GOT3 (cell line): ENCODE data around the gene ADCY10.
"Not testable (repeated sequence)": the region's sequence is repeated elsewhere in the genome, so short reads cannot be mapped to it uniquely, and the experiment has no call there.

Experiments
- DNase-seq: peaks from one replicate; lab custom pipeline; 2025; ENCODE audit warnings: mixed read lengths; lab: John Stamatoyannopoulos, UW

ADCY10 gene

DNA sequence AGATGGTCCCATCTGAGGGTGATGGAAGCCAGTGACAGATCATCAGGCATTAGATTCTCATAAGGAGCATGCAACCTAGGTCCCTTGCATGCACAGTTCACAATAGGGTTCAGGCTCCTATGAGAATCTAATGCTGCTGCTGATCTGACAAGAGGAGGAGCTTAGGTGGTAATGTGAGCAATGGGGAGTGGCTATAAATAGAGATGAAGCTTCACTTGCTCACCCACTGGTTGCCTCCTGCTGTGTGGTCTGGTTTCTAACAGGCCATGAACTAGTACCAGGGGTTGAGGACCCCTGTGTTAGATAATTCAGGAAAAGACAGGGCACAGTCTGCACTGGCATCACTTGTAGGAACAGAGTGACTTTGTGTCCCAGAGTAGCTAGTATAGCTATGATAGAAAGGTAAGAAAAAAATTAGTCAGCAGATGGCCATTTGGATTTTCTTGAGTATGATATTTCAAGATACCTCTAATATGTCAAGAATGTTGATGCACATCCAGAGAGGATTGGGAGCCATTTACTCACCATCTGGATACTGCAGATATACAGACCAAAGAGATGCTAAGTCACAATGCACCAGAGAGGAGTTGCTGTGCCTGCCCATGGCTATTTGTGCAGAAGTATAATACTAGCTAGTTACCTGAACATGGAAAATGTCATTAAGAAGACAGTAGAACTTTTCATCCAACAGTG is 53.6 kb downstream of the ADCY10 start:
- no peak for DNase-seq

DNA sequence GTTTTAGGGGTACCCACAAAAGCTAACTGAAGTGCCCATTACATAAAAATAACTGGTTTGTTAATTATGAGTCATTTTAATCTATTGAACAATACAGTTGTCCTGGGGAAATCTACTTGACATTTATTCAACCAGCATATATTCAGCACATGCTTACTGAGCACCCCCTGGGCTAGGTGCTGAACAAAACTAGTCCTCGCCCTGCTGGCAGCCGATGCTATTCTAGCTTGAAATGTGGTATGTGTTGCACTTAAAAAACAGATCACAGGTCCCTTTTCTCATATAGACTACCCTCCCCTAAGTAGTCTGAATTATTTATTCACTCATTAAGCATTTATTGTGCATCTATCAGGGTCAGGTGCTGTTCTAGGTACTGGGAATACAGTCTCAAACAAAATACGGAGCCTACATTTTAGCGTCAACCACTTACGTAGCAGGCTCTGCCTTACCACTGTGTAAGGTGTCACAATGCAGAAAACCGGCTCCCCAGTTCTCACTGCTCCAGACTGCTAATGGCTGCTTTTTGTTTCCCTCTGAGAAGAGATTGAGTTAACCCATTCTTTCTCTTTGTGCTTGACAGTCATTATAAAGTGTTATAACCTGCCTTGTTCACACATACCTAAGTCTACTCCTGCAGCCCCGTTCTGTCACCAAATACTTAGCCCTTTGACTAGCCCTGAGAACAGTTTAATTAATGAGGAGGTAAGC is 57.1 kb downstream of the ADCY10 start:
- DNase-seq = no peak

DNA sequence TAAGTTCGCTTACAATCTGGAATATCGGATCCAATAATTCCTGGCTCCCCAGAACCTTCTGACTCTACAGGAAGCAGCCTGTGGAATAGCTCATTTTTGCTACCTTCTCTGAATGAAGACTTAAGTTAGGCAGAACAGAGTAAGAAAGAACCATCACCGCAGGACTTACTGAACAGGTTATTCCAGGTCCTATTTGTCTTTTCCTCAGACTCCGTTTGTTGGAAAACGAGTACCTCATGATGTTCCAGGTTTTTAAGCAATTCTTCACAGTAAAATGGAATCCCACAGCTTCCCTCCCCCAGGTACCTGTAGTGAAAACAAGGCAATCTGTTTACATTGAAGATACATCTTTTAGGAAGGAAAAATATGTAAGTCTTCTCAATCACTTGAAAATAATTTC is 59.8 kb downstream of the ADCY10 start:
- no peak for DNase-seq

DNA sequence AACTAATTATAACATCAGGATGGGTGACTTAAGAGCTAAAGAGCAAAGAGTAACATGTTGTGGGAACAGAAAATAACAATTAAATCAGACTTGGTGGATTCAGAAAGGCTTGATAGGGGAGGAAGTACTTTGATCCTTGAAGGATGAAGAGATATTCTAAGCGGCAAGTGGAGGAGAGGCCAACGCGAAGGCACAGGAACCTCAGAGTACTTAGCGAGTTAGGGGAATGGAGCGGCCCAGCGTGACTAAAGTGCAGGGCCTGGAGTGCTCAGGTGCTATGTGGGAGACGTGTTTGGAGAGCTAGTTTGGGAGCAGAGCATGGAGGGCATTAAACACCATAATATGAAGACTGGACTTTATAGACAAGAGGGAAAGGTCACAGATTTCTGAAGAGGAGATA is 64.3 kb downstream of the ADCY10 start:
- DNase-seq = no peak

DNA sequence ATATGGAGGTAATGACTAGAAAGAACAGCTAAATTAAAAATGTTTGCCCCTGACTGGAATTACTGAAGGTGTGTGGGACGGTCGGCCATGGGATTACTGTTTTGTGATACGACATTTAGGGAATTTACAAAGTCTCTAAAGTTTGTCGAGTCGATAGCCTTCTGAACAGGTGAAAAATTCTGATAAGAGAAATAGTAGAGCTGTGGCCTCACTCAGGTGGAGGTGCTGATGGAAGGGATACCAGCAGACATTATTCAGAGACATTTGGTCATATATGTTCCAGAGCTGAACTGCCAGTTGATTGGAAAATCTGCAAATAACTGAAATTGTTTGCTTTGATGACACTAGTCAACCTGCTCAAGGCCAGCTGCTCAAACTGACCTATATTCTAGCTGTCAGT is 71.1 kb downstream of the ADCY10 start:
- DNase-seq = no peak

DNA sequence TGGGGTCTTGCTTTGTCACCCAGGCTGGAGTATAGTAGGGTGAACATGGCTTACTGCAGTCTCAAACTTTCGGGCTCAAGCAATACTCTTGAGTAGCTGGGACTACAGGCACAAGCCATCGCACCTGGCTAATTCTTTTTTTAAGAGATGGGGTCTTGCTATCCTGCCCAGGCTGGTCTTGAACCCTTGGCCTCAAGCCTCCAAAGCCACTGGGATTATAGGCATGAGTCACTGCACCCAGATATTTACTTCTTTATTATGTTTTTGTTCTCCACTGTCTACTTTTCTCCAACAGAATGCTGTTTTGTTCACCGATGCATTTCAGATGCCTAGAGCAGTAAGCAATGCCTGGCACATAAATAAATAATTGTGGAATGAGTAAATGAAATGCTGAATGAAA is 72.4 kb downstream of the ADCY10 start:
- DNase-seq = no peak

DNA sequence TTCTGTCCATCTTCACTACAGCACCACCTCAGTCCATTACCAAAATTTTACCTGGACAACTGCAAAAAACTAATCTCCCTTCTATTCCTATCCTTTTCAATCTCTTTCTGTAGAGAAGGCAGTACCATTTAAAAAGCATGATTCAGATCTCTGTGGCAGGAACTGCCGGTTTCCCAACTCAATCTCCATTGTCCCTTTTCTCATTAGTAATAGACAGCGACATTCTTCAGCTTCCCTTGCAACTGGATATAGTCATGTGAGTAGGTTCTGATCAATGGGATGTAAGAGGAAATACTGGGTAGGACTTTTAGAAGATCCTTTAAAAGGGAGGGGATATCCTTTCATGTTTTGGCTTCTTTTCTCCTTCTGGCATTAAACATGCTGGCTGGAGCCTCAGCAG is 74.9 kb downstream of the ADCY10 start:
- no peak for DNase-seq

DNA sequence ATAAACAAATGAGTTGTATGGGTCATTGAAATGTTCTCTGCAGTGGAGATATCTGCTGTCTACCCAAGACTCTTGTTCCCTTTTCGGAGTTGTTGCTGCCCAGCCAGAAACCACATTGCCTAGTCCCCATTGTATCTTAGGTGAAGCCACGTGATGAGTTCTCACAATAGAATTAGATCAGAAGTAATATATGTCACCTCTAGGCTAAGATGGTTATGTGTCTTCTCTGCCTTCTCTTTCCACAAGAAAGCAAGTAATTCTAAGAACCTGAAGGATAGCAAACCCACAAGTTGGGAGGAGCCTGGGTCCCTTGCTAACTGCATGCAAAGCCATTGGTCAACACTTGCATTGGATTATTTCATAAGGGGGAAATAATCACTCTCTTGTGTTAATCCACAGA is 76.6 kb downstream of the ADCY10 start:
- no peak for DNase-seq

DNA sequence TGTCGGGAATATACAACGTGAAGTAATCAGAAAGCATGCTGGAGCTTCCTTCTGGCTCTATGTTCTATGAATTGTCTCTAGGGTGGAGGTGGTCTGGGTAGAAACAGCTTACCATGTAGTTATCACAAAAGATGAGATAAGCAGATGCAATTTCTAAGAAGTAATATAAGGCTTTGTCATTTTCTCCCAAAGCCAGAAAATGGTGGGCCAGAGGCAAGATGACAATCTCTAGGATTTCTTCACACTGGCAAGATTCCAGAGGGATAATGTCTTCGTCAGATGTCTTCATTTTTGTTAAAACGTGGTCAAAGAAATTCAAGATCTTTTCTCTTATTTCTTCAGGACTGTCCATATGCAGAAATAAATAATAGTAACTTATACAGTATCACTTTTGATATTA is 77.7 kb downstream of the ADCY10 start:
- no peak for DNase-seq

DNA sequence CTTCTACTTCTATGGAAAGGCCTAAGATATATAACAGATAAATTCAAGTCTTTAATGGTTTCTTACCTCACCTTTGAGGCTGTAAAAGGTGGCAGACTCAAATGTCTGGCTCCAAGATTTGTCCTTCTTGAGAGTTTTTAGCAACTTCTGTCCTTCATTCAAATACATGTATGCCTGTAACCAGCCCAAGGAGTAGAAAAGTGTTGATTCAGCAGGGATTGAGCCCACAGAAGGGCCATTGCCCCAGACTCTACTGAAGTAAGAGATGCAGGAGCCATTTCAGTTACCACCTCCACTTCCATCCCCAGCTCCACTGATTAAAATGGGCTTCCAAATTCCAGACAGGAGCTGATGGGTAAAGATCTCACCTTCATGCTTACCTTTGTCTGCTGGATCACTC is 80.0 kb downstream of the ADCY10 start:
- DNase-seq = no peak

DNA sequence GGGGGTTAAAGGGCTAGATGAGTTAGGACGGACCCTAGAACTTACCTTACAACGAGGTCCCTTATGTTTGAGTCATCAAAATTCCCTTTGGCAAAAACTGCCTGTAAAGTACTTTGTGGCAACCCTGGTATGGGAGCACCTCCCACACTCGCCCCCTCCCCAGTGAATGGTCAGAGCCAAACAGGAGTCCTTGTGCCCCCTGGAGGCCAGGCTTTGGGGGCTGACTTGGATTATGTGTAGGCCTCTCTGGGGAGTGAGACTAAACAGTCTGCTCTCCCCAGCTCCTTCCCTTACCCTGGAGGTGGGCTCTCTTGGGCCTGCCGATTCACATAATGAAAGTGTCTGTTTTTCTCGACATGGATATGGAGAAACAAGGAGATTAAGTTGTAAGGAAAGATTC is 81.2 kb downstream of the ADCY10 start:
- DNase-seq = no peak

DNA sequence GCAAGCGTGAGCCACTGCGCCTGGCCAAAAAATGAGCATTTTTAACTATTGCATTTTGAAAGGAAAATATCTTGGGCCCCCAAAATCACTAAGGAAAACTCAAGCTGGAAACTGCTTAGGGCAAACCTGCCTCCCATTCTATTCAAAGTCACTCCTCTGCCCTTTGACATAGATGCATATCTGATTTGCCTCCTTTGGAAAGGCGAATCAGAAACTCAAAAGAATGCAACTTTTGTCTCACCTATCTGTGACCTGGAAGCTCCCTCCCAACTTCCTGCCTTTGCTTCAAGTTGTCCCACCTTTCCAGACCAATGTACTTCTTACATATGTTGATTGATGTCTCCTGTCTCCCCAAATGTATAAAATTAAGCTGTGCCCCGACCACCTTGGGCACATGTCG is 83.3 kb downstream of the ADCY10 start:
- not testable (repeated sequence) for DNase-seq

DNA sequence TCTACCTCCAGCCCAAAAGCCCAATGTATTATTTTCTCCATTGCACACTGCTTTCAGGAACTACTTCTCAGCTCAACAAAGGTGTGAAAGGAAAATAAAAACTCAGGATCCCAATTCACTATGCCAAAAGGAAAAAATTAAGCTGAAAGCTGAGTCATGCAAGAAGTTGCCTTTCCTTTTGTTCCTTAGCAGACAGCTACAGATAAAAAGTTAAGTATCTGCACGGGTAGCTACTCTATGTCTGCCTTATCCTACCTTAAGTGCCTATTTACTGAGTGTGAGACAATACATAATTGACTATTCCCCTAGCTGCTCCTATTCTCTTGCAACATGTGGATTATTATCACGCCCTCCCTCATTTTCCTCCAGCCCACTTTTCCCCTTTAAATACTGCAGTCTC is 84.1 kb downstream of the ADCY10 start:
- DNase-seq = no peak

DNA sequence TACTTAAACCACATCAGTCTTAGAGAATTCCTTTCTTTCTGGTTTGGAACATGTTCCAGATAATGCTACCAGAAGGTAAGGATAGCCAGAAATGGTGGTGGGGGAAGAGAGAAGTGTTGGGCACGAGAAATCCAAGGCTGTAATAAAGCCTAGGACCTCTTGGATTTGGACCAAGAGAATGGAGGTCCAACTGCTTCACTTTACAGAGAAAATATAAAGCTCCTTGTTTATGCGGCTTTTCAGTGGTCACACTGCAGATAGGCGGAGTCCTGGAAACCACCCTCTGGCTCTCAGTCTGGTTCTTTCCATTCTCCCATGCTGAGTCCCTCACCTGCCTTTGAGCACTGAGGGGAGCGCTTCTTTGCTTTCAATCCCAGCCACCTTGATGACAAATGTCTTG is 87.8 kb downstream of the ADCY10 start:
- no peak for DNase-seq

DNA sequence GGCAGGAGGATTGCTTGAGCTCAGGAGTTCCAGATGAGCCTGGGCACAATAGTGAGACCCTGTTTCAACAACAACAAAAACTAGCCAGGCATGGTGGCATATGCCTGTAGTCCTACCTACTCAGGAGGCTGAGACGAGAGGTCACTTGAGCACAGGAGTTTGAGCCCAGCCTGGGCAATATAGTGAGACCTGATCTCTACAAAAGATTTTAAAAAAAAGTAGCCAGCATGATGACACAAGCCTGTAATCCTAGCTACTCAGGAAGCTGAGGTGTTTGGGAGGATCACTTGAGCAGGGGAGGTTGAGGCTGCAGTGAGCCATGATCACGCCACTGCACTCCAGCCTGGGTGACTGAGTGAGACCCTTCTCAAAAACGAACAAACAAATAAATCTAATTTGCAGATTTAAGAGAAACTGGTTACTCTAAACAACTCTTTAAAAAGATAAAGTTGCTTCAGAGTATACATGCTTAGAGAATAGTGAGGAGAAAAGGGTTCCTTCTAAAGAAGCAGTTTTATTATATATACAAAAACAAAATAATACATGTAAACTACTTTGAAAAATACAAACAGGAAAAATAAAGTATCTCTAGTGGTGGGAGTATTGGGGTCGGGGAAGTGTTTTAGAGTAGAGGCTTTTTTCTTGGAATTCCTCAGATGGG is 88.4 kb downstream of the ADCY10 start:
- no peak for DNase-seq

DNA sequence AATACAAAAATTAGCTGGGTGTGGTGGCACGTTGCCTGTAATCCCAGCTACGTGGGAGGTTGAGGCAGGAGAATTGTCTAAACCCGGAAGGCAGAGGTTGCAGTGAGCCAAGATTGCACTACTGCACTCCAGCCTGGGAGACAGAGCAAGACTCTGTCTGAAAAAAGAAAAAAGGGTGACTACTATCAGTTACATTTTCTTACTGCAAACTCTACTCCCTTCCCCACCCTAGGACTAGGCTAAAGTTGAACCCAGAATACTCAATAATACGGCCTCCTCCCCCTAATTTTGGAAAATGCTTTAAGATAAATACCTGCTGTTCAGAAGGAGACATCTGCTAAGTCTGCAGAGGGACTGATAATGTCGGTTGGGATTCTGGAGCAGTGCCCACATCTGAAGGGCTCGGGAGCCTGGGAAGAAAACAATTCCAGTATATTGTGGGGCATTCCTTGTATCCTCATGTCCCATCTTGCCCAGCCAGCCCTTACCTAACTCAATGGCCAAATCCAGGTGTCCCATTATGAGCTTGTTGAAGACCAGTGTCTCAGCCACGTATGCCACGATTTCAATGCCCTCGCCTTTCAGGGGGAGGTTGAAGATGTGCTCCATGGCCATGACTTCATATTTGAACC is 89.7 kb downstream of the ADCY10 start:
- DNase-seq = no peak

DNA sequence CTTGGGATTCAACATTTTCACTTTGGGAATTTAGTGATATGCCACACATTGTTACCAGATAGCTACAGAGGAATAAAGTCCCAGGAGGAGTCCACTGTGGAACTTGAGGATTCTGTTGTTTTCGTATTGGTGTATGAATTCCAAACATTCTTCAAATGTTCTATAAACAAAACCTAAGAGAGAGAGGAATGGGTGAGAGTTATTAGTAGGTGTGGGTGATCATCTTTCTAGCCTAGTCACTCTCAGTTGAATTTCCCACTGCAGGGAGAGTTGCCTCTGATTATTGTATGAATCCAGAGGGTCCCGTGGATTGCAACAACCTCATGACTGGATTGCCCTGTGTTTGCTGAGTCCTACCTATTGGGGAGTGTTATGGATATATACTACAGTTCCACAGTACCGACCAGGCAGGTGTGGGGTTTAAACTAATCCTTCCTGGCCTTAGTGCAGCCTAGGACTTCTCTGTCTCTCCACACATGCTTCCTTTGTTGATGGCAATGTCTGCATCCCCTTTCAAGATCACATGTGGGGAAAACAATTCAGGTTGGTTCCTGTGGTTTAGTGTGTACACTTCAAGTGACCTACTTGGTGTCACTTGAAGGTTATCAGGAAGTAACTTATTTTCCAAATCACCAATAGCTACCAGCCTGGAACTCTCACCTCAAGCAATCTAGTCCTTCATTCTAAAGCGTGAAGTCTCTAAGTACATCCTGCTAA is 91.8 kb downstream of the ADCY10 start:
- no peak for DNase-seq

DNA sequence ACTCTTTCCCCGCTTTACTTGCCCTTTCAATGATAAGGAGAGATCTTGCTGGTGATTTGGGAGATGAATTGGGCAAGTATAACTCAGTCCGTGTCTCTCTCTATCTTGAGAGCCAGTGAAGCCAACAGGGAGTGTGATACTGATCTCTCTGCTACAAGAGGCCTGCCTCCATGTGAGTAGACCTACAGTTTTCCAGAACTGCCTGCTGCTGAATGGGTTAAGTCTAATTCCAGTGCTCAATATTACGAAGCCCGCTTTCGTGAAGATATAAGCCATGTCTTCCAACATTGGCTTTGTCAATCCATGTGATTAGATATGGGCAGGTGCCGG is 92.6 kb downstream of the ADCY10 start:
- no peak for DNase-seq

DNA sequence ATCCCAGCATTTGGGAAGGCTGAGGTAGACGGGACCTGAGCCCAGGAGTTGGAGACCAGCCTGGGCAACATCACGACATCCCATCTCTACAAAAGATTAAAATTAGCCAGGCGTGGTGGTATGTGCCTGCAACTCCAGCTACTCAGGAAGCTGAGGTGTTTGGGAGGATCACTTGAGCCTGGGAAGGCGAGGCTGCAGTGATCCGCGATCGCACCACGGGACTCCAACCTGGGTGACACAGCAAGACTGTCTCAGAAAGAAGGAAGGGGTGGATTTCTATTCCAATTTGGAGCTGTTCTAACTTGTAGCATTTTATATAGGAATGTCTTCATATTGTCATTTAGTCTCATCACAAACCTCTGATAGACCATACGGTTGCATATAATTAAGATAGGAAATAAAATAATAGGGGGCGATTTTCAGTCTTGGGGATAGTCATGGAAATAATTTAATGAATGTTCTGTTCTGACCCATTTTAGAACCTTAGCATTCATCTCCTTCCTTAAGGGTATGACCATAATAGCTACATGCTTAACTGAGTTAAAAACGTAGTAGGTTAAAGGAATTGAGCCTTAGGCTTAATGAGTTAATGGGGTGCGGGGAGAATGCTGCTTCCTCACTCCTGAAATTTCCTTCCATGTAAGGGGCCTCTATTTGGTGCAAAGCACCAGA is 93.1 kb downstream of the ADCY10 start:
- no peak for DNase-seq

DNA sequence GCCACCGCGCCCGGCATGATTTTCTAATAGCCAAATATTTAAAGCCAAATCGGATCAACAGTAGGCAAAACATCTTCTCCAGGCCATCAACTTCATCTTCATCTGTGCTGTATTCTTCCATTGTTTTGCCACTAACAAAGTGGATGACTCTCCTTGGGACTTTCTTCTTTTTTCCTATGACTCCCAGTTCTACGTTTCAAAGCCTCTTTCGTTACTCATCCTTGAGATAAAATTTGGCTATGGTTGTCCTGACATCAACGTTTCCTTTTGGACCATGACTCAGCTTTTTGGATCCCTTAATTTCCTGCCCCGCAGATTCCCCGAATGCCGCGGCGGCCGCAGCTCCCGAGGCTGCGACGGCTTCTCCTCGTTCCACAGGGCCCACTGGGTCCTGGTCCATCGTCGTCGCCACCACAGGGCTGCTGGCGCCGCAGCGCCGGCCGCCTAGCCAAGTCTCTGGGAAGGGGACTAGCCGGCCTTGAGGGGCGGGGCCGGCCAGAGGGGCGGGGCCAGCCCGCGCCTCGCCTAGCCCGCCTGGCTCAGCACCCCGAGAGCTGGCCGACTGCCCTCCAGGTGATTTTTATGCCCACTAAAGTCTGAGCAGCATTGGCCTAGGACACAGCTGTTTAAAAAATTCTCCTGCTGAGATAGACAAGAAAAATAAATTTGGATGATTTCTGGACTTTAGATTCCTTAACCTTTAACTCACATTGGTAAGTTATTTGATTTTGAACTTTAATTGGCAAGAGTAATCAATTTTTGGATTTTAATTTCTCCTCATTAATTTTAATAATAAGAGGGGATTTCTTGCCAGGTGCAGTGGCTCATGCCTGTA is 93.9 kb downstream of the ADCY10 start:
- DNase-seq = peak; percentile 78

DNA sequence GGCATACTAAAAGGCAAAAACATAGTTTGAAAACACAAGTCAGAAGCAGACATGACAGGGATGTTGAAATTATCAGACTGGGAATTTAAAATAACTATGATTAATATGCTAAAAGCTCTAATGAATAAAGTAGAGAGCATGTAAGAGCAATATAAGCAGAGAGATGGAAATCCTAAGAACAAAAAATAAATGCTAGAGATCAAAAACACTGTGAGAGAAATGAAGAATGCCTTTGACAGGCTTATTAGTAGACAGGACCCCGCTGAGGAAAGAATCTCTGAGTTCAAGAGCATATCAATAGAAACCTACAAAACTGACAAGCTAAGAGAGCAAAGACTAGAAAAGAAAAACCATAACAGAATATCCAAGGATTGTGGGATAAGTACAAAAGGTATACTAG is 98.3 kb downstream of the ADCY10 start:
- DNase-seq = no peak
